NCI-H82 treated with DMSO at 0.1 percent for 48 hours (cell line): ENCODE measurements around the gene SLC16A1.
"Not testable (repeated sequence)": the region's sequence is repeated elsewhere in the genome, so short reads cannot be mapped to it uniquely, and the experiment has no call there.

Experiments used
- DNase-seq: peaks from one replicate; lab custom pipeline; 2025; ENCODE audit not compliant: unreplicated experiment; lab: John Stamatoyannopoulos, UW

SLC16A1 gene

GRCh38 chr1:112926858-112927257, 29.1 kb downstream of the SLC16A1 start:
- DNase-seq, result no peak

DNA sequence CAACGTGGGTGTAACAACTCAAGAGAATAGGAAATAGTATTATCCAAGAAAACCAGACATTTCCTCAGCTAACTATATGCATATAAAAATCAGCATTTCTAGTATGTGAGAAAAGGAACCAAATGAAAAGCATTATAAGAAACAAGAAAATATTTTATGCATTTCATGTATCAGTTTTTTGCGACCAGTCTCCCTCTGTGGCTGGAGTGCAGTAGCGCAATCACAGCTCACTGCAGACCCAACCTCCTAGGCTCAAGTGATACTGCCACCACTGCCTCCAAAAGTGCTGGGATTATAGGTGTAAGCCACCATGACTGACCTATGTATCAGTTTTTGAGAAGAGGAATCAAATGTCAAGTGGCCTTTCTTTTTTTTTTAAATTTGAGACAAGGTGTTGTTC, 31.0 kb downstream of the SLC16A1 start:
- DNase-seq, result no peak

GRCh38 chr1:112923959-112924349, 32.0 kb downstream of the SLC16A1 start:
- no peak for DNase-seq

GRCh38 chr1:112923234-112923958, 32.6 kb downstream of the SLC16A1 start:
- no peak for DNase-seq

DNA sequence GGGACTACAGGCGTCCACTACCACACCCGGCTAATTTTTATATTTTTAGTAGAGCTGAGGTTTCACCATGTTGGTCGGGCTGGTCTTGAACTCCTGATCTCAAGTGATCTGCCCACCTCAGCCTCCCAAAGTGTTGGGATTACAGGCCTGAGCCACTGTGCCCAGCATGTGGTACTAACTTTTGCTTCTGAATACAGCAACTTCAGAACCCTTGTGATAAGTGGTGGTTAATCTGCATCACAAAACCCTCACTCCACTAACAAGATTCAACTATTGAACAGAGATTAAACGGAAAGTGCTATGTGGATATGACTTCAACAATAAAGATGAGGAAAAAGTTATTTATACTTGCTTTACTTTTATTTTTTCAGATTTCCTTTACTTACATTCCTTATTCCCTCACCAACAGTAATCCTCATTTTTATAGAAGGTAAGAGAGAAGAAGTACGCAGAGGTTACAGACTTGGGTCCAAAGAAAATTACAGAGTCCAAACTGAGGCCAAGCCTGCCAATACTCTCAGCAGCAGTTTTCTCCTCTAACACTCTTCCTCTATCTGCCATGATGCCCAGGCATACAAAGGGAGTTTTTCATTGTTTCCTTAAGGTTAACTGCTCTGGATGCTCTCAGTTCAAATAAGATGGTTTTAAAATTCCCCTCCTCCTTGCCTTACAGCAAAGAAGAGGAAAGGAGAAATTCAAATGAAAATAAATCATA, 44.3 kb downstream of the SLC16A1 start:
- no peak for DNase-seq

DNA sequence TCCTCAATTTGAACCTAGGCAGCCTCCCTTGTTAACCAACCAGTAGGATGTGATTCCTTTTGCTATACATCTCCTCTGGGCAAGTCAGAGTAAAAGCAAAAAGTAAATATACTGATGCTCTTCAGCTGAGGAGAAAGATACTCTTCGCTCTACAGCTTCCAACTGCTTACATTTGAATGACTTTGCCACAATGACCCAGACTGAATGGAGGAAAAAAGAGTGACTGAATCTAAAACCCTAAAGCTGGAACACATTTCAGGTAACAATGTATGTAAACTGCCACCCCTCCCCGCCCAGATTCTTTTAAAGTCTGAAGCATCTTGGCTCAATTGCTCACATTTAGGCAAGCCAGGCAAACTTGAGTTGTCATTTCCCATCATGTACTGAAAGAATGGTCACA, 46.1 kb downstream of the SLC16A1 start:
- DNase-seq, result no peak

- DNase-seq, result peak; percentile 13
Measured at GRCh38 chr1:112906150-112906698, 49.8 kb downstream of the SLC16A1 start.

DNA sequence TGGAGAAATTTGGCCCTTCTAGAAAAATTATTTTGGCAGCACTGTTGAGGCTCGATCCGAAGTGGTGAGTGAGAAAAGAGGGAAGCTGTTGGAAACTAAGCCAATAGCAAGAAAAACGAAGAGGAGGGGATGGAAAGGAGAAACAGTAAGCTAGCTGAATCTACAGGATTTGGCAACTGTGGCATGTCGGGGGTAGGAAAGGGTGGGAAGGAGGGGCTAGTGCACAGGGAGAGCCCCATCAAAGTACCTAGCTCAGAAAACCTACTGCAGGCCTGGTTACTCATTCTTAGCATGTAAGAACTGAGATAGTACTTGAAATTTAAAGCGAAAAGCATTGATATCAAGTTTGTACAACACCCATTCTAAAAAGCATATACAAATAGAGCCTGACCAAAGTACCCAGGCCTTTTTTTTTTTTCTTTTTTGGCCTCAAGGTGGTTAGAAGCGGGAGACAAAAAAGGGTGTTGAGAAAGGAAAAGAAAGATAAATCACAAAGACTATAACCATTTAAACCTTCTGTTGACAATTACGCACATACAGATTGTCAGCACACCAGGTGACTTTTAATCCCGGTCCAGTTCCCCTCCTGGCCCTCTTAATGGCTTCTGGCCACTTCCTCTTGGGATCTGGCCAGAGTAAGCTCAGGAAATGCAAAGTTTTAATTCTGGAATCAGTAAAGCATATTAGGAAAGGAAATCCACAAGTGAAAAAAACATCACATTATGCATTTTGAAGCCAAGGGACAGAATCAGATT, 50.4 kb downstream of the SLC16A1 start:
- DNase-seq, result no peak

DNA sequence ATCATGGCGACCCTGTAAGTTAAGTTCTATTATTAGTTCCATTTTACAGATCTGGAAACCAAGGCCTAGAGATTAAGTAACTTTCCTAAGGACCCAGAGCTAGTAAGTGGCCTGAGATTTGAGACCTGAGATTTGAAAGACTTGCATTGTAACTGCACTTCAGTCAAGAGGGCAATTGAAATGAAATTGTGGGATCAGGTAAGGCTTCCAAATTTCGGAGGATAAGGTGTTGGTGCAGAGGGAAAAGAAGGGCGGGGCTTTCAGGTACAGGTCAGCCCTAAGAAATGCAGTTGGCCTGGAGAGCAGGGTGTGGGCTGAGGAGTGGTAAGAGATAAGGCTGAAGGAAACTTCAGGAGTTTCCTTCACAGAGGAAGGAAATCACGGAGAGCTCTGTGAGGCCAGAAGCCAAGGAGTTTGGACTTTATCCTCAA, 51.1 kb downstream of the SLC16A1 start:
- no peak for DNase-seq

GRCh38 chr1:112904071-112904830, 51.7 kb downstream of the SLC16A1 start:
- DNase-seq, result no peak

GRCh38 chr1:112902221-112902620, 53.8 kb downstream of the SLC16A1 start:
- no peak for DNase-seq

DNA sequence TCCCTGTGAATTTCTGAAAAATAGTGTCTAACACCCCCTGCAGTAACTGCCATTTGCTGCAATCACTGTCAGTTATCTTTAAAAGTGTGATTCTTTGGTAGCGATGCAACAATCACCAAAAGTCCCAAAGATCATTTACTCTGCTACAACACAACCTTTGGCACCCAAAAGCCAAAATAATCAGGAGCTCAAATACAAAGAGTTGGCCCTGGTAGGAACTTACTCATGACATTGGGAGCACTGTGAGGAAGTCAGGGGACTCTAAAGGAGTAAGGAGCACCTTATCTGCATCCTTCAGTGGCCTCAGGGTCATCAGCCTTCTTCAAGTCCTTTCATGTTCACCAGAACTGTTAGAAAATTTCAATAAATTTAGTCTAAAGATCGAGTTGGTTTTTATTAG, 54.6 kb downstream of the SLC16A1 start:
- DNase-seq, result no peak

GRCh38 chr1:112896783-112897182, 59.2 kb downstream of the SLC16A1 start:
- no peak for DNase-seq

DNA sequence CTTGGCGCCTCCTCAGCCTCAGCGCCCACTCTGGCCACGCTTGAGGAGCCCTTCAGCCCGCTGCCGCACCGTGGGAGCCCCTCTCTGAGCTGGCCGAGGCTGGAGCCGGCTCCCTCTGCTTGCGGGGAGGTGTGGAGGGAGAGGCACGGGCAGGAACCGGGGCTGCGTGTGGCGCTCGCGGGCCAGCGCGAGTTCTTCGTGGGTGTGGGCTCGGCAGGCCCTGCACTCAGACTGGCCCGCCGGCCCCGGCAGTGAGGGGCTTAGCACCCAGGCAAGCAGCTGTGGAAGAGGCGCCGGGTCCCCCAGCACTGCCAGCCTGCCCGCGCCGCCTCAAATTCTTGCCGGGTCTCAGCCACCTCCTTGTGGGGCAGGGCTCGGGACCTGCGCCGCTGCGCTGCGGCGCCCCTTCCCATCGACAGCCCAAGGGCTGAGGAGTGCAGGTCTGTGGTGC, 61.4 kb downstream of the SLC16A1 start:
- no peak for DNase-seq

DNA sequence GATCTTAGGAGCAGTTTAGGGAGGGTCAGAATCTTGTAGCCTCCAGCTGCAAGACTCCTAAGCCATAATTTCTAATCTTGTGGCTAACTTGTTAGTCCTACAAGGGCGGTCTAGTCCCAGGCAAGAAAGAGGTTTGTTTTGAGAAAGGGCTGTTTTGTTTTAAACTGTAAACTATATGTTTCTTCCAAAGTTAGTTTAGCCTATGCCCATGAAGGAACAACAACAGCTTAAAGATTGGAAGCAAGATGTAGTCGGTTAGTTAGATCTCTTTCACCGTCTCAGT, 62.0 kb downstream of the SLC16A1 start:
- no peak for DNase-seq

- DNase-seq, result no peak
Measured at GRCh38 chr1:112893288-112894009, 62.5 kb downstream of the SLC16A1 start.

DNA sequence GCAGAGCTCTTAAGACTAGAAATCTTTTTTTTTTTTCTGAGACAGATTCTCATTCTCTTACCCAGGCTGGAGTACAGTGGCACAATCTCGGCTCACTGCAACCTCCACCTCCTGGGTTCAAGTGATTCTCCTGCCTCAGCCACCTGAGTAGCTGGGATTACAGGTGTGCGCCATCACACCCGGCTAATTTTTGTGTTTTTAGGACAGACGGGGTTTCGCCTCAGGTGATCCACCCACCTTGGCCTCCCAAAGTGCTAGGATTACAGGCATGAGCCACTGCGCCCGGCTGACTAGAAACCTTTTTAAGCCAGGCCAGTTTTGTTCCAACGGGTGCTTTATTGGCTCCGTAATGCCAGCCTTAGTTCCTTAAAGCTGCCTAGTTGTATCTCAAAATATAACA, 66.1 kb downstream of the SLC16A1 start:
- DNase-seq, result not testable (repeated sequence)

DNA sequence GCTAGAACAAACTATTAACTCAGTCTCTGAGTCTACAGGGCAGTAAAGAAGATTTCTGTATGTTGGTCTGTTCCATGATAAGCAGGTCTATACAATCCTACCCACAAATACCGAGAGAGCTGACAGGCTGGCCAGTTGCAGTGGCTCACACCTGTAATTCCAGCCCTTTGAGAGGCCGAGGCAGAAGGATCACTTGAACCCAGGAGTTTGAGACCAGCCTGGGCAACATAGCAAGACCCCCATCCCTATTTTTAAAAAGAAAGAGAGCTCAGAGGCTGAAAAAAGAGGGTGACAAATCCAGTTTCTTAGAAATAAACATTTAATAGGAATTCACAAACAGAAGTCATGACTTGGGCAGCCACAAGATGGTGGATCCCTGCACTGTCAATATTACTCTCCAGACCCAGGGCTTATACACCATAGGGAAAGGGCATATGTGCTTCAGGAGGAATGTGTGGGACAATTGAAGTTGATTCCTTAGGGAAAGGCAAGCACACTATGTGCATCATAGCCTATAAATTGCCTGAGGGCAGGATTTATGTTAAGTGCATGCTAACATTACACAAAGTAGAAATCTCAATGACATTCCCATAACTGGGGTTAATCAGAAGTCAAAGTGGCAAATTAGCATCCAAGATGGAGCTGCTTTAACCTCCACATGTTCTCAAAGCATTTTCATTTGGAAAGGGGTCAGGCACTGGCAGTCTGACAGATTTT, 66.8 kb downstream of the SLC16A1 start:
- no peak for DNase-seq

DNA sequence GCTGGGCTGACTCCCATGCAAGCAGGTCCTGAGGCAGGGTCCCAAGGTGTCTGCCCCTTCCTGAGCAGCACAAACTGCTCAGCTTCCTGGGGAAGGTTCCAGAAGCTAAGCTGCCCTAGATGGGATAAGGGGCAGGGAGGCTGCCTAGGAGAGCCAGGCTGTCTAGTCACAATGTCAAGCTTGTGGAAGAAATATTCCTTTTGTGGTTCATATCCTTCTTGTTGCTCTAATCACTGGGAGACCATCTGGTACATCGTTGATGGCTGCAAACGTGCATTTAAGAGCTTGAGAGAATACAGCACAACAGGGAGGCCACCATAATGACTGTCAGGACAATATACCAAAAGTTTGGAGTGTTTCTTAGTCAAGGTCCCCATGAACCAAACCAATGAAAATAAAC, 67.4 kb downstream of the SLC16A1 start:
- DNase-seq, result no peak
